A549 (cell line): ENCODE data around the gene DLGAP1.

Source experiments
- CEBPB ChIP-seq, 2 experiments: fragments of >200 bp in 1 of 2; sonication (Bioruptor Twin) in 1 of 2; formaldehyde crosslinking in 1 of 2; IDR thresholded peaks; 2 replicates each; pipeline ENCODE4 v1.6.1; 2012 to 2016
- CHD4 ChIP-seq: fragments of 200-600 bp; sonication (generic); IDR thresholded peaks from 2 replicates; pipeline ENCODE4 v1.6.1; 2016; ENCODE audit warnings: antibody characterized with exemption, mild to moderate bottlenecking, borderline replicate concordance
- CTCF ChIP-seq: fragments of >200 bp; sonication (Bioruptor Twin); formaldehyde crosslinking; IDR thresholded peaks from 3 replicates; pipeline ENCODE4 v1.5.1; 2016
- EP300 ChIP-seq, 2 experiments: fragments of >200 bp; sonication (Bioruptor Twin); formaldehyde crosslinking; IDR thresholded peaks; 2 replicates in 1 of 2; 3 replicates in 1 of 2; pipeline ENCODE4 v1.6.1; 2016 to 2017
- HMGXB4 ChIP-seq: fragments of 250-450 bp; sonication (Bioruptor Pico); IDR thresholded peaks from 2 replicates; pipeline ENCODE4 v1.5.0; 2021; ENCODE audit warnings: mild to moderate bottlenecking, moderate library complexity, borderline replicate concordance
- HOXA7 ChIP-seq: fragments of 250-450 bp; sonication (Bioruptor Pico); IDR thresholded peaks from 2 replicates; pipeline ENCODE4 v1.5.0; 2020; ENCODE audit warnings: mild to moderate bottlenecking, moderate library complexity
- JUN ChIP-seq, 2 experiments: fragments of >200 bp; sonication (Bioruptor Twin); formaldehyde crosslinking; IDR thresholded peaks; 2 replicates in 1 of 2; 3 replicates in 1 of 2; pipeline ENCODE4 v1.6.1; 2016 to 2017
- MAFK ChIP-seq: fragments of 450-650 bp; IDR thresholded peaks from 2 replicates; pipeline ENCODE4 v1.6.1; 2014; ENCODE audit not compliant: partially characterized antibody
- POLR2A ChIP-seq: IDR thresholded peaks from 2 replicates; pipeline ENCODE4 v1.6.1; 2012; ENCODE audit warnings: mild to moderate bottlenecking, low read length
- POLR2AphosphoS2 ChIP-seq: conservative IDR thresholded peaks from 2 replicates; pipeline ENCODE4 v1.6.1; 2012; ENCODE audit warnings: low read length, improper control_type of control experiment, inconsistent platforms
- REST ChIP-seq: fragments of 200-600 bp; sonication (generic); IDR thresholded peaks from 2 replicates; pipeline ENCODE4 v1.6.1; 2016; ENCODE audit warnings: antibody characterized with exemption, mild to moderate bottlenecking, moderate library complexity
- SMC3 ChIP-seq: fragments of >200 bp; sonication (Bioruptor Twin); formaldehyde crosslinking; IDR thresholded peaks from 3 replicates; pipeline ENCODE4 v1.6.1; 2018; ENCODE audit warnings: inconsistent platforms
- USF2 ChIP-seq: fragments of 450-650 bp; IDR thresholded peaks from 2 replicates; pipeline ENCODE4 v1.6.1; 2014; ENCODE audit warnings: antibody characterized with exemption
- ZSCAN20 ChIP-seq: fragments of 250-450 bp; sonication (Bioruptor Pico); IDR thresholded peaks from 2 replicates; pipeline ENCODE4 v1.8.0; 2022; ENCODE audit warnings: mild to moderate bottlenecking, moderate library complexity

GRCh38 chr18:4293337-4293736 lies 161.8 kb downstream of the DLGAP1 start:
- TF ChIP-seq CHD4 (no peak), CTCF (no peak), USF2 (no peak), HMGXB4 (CRISPR knock-in tag) (no peak), SMC3 (no peak), EP300 (IDR thresholded peaks at IDR 0.05) (no peak), POLR2A (no peak), ZSCAN20 (CRISPR knock-in tag) (no peak), JUN (IDR thresholded peaks at IDR 0.05) (no peak), HOXA7 (CRISPR knock-in tag) (no peak), POLR2AphosphoS2 (no peak), MAFK (no peak), REST (no peak), CEBPB (IDR thresholded peaks at IDR 0.05) (no peak)
